WTC11 (cell line): ENCODE data around the gene DMC1. TPM values are rescaled to one million over a fixed set of nuclear protein-coding genes. Genes with fewer than 3 reads are reported as not detected.

Experiments
- ATAC-seq: fragments of 200-7000 bp; cut with Tn5 transposase; 2 replicates; pipeline ENCODE4 v1.10.0; 2021; ENCODE audit warnings: mild to moderate bottlenecking, moderate library complexity
- CTCF ChIA-PET: fragments of 300-600 bp; sonication (Branson Sonifier 250); formaldehyde crosslinking; loops from one replicate; lab custom pipeline; 2021; ENCODE audit warnings: antibody characterized with exemption; lab: Charles Lee
- POLR2A ChIA-PET: fragments of 350-600 bp; sonication (Branson Sonifier 250); formaldehyde crosslinking; loops from one replicate; lab custom pipeline; 2021; ENCODE audit warnings: antibody characterized with exemption; lab: Charles Lee
- DNase-seq: peaks from one replicate; pipeline ENCODE4 v3.0.0; 2021; ENCODE audit warnings: low spot score
- H3K27ac Mint-ChIP-seq: 2 replicates; pipeline ENCODE4 v1.8.0; 2021; ENCODE audit warnings: mixed read lengths
- H3K27me3 Mint-ChIP-seq: 2 replicates; pipeline ENCODE4 v1.8.0; 2021; ENCODE audit warnings: low read depth, mild to moderate bottlenecking, moderate library complexity, mixed read lengths
- H3K36me3 Mint-ChIP-seq: 2 replicates; pipeline ENCODE4 v1.8.0; 2021; ENCODE audit warnings: mixed read lengths
- H3K4me1 Mint-ChIP-seq: 2 replicates; pipeline ENCODE4 v1.8.0; 2022; ENCODE audit warnings: mixed read lengths
- H3K4me3 Mint-ChIP-seq: 2 replicates; pipeline ENCODE4 v1.8.0; 2021; ENCODE audit warnings: mild to moderate bottlenecking, moderate library complexity, mixed read lengths
- H3K9me3 Mint-ChIP-seq: 2 replicates; pipeline ENCODE4 v1.8.0; 2021; ENCODE audit warnings: mixed read lengths
- CBFB ChIP-seq: sonication (generic); formaldehyde crosslinking; IDR thresholded peaks from 2 replicates; pipeline ENCODE4 v1.8.1; 2022; ENCODE audit warnings: mild to moderate bottlenecking, low read depth, missing genetic modification reagents
- ELF4 ChIP-seq: sonication (generic); formaldehyde crosslinking; IDR thresholded peaks from 2 replicates; pipeline ENCODE4 v1.8.1; 2022; ENCODE audit warnings: low read depth, mild to moderate bottlenecking, moderate library complexity, missing genetic modification reagents
- EMX1 ChIP-seq: fragments of 250-450 bp; sonication (Bioruptor Pico); IDR thresholded peaks from 2 replicates; pipeline ENCODE4 v1.8.0; 2021; ENCODE audit warnings: mild to moderate bottlenecking
- GABPB1 ChIP-seq: sonication (generic); formaldehyde crosslinking; IDR thresholded peaks from 2 replicates; pipeline ENCODE4 v1.8.1; 2023; ENCODE audit warnings: mild to moderate bottlenecking, missing genetic modification reagents
- GTF2I ChIP-seq: fragments of 250-450 bp; sonication (Bioruptor Pico); conservative IDR thresholded peaks from 2 replicates; pipeline ENCODE4 v1.4.0; 2021; ENCODE audit warnings: mild to moderate bottlenecking
- HMGA2 ChIP-seq: fragments of 250-450 bp; sonication (Bioruptor Pico); IDR thresholded peaks from 2 replicates; pipeline ENCODE4 v1.4.0; 2021; ENCODE audit warnings: mild to moderate bottlenecking, moderate library complexity
- MYBL2 ChIP-seq: sonication (generic); formaldehyde crosslinking; IDR thresholded peaks from 2 replicates; pipeline ENCODE4 v1.8.1; 2023; ENCODE audit warnings: mild to moderate bottlenecking, moderate library complexity, missing genetic modification reagents
- NFYB ChIP-seq: sonication (generic); formaldehyde crosslinking; conservative IDR thresholded peaks from 2 replicates; pipeline ENCODE4 v1.8.0; 2022; ENCODE audit warnings: low read depth, missing genetic modification reagents
- PRRX2 ChIP-seq: fragments of 250-450 bp; sonication (Bioruptor Pico); IDR thresholded peaks from 2 replicates; pipeline ENCODE4 v1.8.0; 2021; ENCODE audit warnings: mild to moderate bottlenecking
- SP1 ChIP-seq: sonication (generic); formaldehyde crosslinking; conservative IDR thresholded peaks from 2 replicates; pipeline ENCODE4 v1.8.1; 2022; ENCODE audit warnings: missing genetic modification reagents
- ZNF232 ChIP-seq: sonication (generic); formaldehyde crosslinking; IDR thresholded peaks from 2 replicates; pipeline ENCODE4 v1.8.0; 2022; ENCODE audit warnings: mild to moderate bottlenecking, missing genetic modification reagents
- ZNF396 ChIP-seq: fragments of 250-450 bp; sonication (Bioruptor Pico); IDR thresholded peaks from 2 replicates; pipeline ENCODE4 v1.8.0; 2021; ENCODE audit warnings: mild to moderate bottlenecking, moderate library complexity, borderline replicate concordance
- ZNF416 ChIP-seq: fragments of 250-450 bp; sonication (Bioruptor Pico); IDR thresholded peaks from 2 replicates; pipeline ENCODE4 v1.9.0; 2021; ENCODE audit warnings: mild to moderate bottlenecking, inconsistent platforms
- ZNF423 ChIP-seq: fragments of 250-450 bp; sonication (Bioruptor Pico); IDR thresholded peaks from 2 replicates; pipeline ENCODE4 v2.1.2; 2022; ENCODE audit warnings: mild to moderate bottlenecking, moderate library complexity
- ZNF671 ChIP-seq: fragments of 250-450 bp; sonication (Bioruptor Pico); IDR thresholded peaks from 2 replicates; pipeline ENCODE4 v1.8.0; 2021; ENCODE audit warnings: mild to moderate bottlenecking
- total RNA-seq: library from RNA; stranded (reverse); gene quantifications from 3 replicates; pipeline ENCODE4 v1.2.3, GENCODE V29; 2021
- TF ChIP-seq, protein P1 (sequence below): sonication (generic); formaldehyde crosslinking; IDR thresholded peaks from 2 replicates; pipeline ENCODE4 v1.8.1; 2022; ENCODE audit warnings: mild to moderate bottlenecking, missing genetic modification reagents, moderate library complexity, borderline replicate concordance
- TF ChIP-seq, protein P2 (sequence below): sonication (generic); formaldehyde crosslinking; IDR thresholded peaks from 2 replicates; pipeline ENCODE4 v1.8.0; 2023; ENCODE audit warnings: missing genetic modification reagents
- TF ChIP-seq, protein P3 (sequence below): sonication (generic); formaldehyde crosslinking; IDR thresholded peaks from 2 replicates; pipeline ENCODE4 v1.8.1; 2022; ENCODE audit warnings: low read depth, missing genetic modification reagents, borderline replicate concordance
- TF ChIP-seq, protein P4 (sequence below): fragments of 250-450 bp; sonication (Bioruptor Pico); IDR thresholded peaks from 2 replicates; pipeline ENCODE4 v1.9.0; 2021; ENCODE audit warnings: mild to moderate bottlenecking, borderline replicate concordance
- TF ChIP-seq, protein P5 (sequence below): fragments of 250-450 bp; sonication (Bioruptor Pico); IDR thresholded peaks from 2 replicates; pipeline ENCODE4 v1.9.0; 2021; ENCODE audit warnings: mild to moderate bottlenecking
- TF ChIP-seq, protein P6 (sequence below): sonication (generic); formaldehyde crosslinking; IDR thresholded peaks from 2 replicates; pipeline ENCODE4 v1.8.0; 2022; ENCODE audit warnings: mild to moderate bottlenecking, missing genetic modification reagents
- TF ChIP-seq, protein P7 (sequence below): fragments of 250-450 bp; sonication (Bioruptor Pico); IDR thresholded peaks from 2 replicates; pipeline ENCODE4 v2.1.2; 2022; ENCODE audit warnings: mild to moderate bottlenecking, moderate library complexity

Gene DMC1
- total RNA-seq, 1 experiment from 2014 or later: 4.3 TPM

DNA sequence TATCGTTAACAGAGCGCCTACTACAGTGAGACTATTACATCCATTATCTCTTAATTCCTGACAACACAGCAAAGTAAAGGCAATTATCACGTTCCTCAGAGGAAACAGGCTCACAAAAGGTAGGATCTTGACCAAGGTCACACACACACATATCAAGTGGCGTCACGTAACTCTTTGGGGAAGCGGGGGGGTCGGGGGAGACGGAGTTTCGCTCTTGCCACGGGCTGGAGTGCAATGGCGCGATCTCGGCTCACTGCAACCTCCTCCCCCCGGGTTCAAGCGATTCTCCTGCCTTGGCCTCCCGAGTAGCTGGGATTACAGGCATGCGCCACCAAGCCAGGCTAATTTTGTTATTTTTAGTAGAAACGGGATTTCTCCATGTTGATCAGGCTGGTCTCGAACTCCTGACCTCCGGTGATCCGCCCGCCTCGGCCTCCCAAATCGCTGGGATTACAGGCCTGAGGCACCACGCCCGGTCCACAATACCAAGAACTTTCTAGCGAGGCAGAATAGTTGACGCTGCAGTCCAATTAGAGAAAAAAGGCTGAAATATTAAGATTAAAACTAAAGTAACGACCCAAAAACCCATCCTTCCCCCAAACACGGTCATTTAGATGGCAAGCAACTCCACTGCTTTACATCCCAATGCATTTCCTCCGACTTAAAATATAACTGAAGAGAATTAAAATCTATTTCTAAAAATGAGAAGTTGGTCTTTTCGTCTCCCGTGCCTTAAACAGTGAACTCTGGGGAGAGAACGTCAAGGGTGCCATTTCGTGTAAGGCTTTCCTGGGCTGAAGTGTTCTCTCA lies 65.0 kb downstream of the DMC1 start:
- H3K36me3 Mint-ChIP-seq: peaks cover 55% of the 10 kb centered on the region
- DNase-seq: no peak
- peak overlapping the region; percentile 98 for H3K4me3 Mint-ChIP-seq
- ChIA-PET CTCF (no interaction called here), POLR2A (no interaction called here)
- peak overlapping the region; percentile 96 for H3K27ac Mint-ChIP-seq
- no peak for ATAC-seq
- peaks cover 45% of the 10 kb centered on the region for H3K4me1 Mint-ChIP-seq
- H3K27me3 Mint-ChIP-seq: no peaks in the 10 kb centered on the region
- TF ChIP-seq, protein P1, sequence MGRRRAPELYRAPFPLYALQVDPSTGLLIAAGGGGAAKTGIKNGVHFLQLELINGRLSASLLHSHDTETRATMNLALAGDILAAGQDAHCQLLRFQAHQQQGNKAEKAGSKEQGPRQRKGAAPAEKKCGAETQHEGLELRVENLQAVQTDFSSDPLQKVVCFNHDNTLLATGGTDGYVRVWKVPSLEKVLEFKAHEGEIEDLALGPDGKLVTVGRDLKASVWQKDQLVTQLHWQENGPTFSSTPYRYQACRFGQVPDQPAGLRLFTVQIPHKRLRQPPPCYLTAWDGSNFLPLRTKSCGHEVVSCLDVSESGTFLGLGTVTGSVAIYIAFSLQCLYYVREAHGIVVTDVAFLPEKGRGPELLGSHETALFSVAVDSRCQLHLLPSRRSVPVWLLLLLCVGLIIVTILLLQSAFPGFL: no peak
- TF ChIP-seq PRRX2 (CRISPR knock-in tag) (no peak), EMX1 (no peak), ELF4 (CRISPR knock-in tag) (0 out of 2 replicates have a peak, but pooled peaks have one; percentile 13), SP1 (CRISPR knock-in tag) (peak; percentile 39; the same call in 1 of the 2 replicates), ZNF423 (CRISPR knock-in tag) (no peak)
- TF ChIP-seq, protein P2, sequence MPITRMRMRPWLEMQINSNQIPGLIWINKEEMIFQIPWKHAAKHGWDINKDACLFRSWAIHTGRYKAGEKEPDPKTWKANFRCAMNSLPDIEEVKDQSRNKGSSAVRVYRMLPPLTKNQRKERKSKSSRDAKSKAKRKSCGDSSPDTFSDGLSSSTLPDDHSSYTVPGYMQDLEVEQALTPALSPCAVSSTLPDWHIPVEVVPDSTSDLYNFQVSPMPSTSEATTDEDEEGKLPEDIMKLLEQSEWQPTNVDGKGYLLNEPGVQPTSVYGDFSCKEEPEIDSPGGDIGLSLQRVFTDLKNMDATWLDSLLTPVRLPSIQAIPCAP (CRISPR knock-in tag): 0 out of 2 replicates have a peak, but pooled peaks have one; percentile 28
- TF ChIP-seq, protein P3, sequence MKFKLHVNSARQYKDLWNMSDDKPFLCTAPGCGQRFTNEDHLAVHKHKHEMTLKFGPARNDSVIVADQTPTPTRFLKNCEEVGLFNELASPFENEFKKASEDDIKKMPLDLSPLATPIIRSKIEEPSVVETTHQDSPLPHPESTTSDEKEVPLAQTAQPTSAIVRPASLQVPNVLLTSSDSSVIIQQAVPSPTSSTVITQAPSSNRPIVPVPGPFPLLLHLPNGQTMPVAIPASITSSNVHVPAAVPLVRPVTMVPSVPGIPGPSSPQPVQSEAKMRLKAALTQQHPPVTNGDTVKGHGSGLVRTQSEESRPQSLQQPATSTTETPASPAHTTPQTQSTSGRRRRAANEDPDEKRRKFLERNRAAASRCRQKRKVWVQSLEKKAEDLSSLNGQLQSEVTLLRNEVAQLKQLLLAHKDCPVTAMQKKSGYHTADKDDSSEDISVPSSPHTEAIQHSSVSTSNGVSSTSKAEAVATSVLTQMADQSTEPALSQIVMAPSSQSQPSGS (CRISPR knock-in tag): no peak
- TF ChIP-seq, protein P4, sequence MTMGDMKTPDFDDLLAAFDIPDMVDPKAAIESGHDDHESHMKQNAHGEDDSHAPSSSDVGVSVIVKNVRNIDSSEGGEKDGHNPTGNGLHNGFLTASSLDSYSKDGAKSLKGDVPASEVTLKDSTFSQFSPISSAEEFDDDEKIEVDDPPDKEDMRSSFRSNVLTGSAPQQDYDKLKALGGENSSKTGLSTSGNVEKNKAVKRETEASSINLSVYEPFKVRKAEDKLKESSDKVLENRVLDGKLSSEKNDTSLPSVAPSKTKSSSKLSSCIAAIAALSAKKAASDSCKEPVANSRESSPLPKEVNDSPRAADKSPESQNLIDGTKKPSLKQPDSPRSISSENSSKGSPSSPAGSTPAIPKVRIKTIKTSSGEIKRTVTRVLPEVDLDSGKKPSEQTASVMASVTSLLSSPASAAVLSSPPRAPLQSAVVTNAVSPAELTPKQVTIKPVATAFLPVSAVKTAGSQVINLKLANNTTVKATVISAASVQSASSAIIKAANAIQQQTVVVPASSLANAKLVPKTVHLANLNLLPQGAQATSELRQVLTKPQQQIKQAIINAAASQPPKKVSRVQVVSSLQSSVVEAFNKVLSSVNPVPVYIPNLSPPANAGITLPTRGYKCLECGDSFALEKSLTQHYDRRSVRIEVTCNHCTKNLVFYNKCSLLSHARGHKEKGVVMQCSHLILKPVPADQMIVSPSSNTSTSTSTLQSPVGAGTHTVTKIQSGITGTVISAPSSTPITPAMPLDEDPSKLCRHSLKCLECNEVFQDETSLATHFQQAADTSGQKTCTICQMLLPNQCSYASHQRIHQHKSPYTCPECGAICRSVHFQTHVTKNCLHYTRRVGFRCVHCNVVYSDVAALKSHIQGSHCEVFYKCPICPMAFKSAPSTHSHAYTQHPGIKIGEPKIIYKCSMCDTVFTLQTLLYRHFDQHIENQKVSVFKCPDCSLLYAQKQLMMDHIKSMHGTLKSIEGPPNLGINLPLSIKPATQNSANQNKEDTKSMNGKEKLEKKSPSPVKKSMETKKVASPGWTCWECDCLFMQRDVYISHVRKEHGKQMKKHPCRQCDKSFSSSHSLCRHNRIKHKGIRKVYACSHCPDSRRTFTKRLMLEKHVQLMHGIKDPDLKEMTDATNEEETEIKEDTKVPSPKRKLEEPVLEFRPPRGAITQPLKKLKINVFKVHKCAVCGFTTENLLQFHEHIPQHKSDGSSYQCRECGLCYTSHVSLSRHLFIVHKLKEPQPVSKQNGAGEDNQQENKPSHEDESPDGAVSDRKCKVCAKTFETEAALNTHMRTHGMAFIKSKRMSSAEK: no peak
- TF ChIP-seq, protein P5, sequence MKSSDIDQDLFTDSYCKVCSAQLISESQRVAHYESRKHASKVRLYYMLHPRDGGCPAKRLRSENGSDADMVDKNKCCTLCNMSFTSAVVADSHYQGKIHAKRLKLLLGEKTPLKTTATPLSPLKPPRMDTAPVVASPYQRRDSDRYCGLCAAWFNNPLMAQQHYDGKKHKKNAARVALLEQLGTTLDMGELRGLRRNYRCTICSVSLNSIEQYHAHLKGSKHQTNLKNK: no peak
- H3K9me3 Mint-ChIP-seq: no peaks in the 10 kb centered on the region

DNA sequence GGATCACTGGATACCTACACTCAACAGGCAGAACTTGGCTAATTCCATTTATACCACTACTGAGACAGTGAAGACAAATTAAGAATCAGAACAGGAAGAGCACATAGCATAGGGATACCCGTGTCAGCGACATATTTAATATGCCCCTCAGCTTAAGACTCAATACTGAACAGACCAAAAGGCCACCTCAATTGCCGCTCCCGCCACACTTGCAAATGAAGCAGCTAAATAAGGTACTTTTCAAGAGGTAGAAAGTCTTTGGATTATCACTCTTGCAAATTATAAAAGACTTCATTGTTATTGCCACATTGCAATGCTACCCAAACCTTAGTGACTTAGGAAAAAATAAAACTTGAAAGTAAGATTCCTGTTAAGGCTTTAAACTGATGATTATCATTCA lies 67.0 kb downstream of the DMC1 start:
- ATAC-seq: no peak
- H3K4me1 Mint-ChIP-seq: peaks cover 43% of the 10 kb centered on the region
- peaks cover 75% of the 10 kb centered on the region for H3K36me3 Mint-ChIP-seq
- no peaks in the 10 kb centered on the region for H3K9me3 Mint-ChIP-seq
- no peaks in the 10 kb centered on the region for H3K27me3 Mint-ChIP-seq
- H3K27ac Mint-ChIP-seq: peak overlapping the region; percentile 96
- H3K4me3 Mint-ChIP-seq: peak overlapping the region; percentile 98
- TF ChIP-seq MYBL2: no peak
- no peak for TF ChIP-seq ZNF396 (CRISPR knock-in tag)
- TF ChIP-seq ZNF232: no peak
- TF ChIP-seq, protein P6, sequence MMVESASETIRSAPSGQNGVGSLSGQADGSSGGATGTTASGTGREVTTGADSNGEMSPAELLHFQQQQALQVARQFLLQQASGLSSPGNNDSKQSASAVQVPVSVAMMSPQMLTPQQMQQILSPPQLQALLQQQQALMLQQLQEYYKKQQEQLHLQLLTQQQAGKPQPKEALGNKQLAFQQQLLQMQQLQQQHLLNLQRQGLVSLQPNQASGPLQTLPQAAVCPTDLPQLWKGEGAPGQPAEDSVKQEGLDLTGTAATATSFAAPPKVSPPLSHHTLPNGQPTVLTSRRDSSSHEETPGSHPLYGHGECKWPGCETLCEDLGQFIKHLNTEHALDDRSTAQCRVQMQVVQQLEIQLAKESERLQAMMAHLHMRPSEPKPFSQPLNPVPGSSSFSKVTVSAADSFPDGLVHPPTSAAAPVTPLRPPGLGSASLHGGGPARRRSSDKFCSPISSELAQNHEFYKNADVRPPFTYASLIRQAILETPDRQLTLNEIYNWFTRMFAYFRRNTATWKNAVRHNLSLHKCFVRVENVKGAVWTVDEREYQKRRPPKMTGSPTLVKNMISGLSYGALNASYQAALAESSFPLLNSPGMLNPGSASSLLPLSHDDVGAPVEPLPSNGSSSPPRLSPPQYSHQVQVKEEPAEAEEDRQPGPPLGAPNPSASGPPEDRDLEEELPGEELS (CRISPR knock-in tag): no peak
- no peak for TF ChIP-seq GABPB1 (CRISPR knock-in tag)
- TF ChIP-seq ZNF671 (CRISPR knock-in tag): no peak
- TF ChIP-seq, protein P7, sequence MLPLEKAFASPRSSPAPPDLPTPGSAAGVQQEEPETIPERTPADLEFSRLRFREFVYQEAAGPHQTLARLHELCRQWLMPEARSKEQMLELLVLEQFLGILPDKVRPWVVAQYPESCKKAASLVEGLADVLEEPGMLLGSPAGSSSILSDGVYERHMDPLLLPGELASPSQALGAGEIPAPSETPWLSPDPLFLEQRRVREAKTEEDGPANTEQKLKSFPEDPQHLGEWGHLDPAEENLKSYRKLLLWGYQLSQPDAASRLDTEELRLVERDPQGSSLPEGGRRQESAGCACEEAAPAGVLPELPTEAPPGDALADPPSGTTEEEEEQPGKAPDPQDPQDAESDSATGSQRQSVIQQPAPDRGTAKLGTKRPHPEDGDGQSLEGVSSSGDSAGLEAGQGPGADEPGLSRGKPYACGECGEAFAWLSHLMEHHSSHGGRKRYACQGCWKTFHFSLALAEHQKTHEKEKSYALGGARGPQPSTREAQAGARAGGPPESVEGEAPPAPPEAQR (CRISPR knock-in tag): no peak
- TF ChIP-seq ZNF416 (CRISPR knock-in tag): no peak
- TF ChIP-seq CBFB (CRISPR knock-in tag): no peak
- no peak for TF ChIP-seq NFYB (CRISPR knock-in tag)
- no peak for TF ChIP-seq GTF2I (CRISPR knock-in tag)
- TF ChIP-seq, protein P5: no peak
- no peak for TF ChIP-seq HMGA2 (CRISPR knock-in tag)
- no peak for DNase-seq
- ChIA-PET CTCF (no interaction called here), POLR2A (interaction anchor here (0.6 kb wide), 1 partner anchor 200 kb away, joined by 6 read pairs; no protein-coding TSS in a partner anchor)
